Measurements from ENCODE around the gene SMAD6.

SMAD6 gene

DNA sequence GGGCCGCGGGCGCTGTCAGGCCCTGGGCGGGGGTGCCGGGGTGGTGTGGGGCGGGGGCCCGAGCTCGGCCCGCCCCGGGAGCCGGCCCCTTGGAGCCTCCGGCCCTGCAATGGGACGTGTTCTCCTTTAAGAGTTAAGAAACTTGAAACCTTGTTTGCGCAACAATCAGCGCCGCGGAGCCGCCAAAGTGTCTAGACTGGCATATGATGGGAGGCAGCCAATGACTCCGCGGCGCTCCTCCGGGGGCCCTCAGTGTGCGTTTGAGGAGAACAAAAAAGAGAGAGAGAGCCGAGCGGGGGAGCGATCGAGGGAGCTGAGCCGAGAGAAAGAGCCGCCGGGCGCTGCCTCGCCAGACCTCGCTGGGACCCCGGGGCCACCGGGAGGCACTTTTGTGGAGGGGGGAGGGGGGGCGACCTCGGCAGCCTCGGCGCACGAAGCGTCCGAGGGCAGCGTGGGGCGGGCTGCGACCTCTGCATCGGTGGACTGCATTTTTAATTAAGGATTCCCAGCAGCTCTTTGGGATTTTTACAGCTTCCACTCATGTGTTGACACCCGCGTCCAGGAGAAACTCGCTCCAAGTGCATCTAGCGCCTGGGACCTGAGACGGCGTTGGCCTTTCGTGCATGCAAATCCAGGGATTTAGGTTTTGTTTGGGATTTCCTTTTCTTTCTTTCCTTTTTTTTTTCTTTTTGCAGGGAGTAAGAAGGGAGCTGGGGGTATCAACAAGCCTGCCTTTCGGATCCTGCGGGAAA, at the start of gene SMAD6:
SMAD6 (plus strand) TSS at position 202 of the 752 bp plus-strand sequence. CDS start 1,023 bp downstream, outside the sequence.
- peak; percentile 92 for DNase-seq (ENCODE audit: low spot score)

DNA sequence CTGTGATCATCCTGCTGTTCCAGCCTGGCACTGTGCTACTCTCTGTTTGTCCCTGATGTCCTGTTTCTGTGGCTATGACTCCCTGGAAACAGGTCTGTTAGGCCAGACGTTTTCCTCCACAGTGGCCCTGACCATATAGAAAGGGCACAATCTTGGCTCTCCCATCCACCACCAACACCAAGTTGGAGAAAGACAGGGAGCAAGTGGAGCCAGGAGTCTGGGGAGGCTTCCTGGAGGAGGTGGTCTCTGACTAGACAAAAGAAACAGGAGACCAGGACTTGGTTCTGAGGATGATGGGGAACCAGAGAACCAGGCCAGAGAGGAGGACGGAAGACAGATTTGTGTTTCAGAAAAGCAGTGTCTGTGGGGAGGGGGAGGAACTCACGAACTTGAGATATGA, 49.2 kb upstream of the SMAD6 start:
- DNase-seq (ENCODE audit: low spot score) = no peak

DNA sequence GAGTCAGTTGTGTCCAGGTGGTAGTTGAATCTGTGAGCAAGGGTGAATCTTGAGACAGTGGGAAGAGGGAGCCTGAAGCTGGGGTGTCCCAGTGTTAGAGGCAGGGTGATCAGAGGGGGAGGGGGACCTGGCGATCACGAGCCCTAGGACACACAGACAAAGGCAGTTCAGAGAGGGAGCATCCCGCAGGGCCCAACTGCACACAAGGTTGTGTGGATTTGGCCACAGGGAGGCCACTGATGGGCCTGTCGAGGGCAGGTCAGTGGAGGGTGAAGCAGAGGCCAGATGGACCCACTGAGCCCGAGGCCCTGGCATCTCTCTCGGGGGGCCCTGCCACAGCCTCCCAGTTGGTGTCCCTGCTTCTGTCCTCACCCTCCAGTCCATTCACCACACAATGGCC, 48.6 kb upstream of the SMAD6 start:
- no peak for DNase-seq (ENCODE audit: low spot score)

DNA sequence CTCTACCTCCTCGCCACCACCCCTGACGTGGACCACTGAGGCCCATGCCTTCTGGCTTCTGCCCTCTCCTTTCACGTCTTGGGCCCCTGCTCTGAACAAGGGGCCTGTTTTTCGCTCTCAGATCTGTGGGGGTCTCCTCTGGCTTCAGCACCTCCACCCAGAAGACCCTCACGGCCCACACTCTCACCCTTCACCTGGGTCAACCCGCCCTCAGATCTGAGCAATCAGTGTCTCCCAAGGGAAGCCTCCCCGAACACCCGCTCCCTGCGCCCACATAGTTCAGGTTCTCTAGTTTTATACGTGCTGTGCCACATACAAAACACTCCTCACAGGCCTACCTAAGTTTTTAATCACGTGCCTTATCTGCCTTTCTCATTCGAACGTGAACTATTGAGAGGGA, 48.2 kb upstream of the SMAD6 start:
- DNase-seq (ENCODE audit: low spot score) = no peak

DNA sequence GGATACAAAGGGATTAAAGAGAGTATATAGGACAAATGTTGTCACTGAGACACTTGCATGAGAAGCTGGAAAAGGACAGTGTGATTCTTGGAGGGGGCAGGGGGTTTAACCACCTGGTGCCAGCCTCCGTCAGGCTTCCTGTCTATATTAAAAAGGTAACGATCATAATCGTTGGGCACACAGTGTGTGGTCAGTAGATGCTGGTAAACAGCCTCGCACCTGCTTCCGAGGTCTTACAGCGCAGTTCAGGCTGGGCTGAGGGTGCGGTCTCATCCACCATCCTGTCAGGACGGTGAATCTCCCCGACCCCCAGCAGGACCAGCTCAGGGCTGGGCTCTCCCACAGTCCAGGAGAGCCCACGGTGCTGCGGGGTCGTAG, 47.7 kb upstream of the SMAD6 start:
- DNase-seq (ENCODE audit: low spot score) = no peak

DNA sequence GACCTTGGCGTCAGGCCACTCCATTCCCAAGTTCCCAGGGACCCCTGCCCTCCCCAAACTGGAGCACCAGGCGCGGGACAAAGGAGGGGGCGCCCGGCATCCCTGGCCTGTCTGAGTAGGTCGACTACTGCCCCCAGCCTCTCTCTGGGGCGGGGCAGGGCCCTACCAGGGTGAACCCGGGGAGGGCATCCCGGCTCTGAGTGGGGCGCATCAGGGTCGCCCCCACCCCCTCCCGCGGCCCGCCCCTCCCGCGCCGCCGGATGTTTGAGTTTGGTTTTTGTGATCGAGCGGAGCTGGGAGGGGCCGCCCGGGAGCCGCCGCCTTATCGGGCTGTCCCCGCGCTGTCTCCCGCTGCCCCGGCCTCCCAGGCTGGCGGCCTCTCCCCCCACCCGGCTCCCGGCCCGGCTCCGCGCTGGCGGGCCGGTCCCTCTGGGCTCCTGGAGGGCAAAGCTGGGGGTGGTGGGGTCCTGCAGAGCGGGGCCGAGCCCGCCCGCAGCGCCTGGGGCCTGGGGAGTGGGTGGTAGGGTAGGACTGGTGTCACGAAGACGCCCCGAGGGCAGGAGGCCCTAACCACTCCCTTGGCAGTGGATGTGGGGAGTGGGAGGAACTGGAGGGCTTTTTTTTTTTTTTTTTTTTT, 47.2 kb upstream of the SMAD6 start:
- peak; percentile 62 for DNase-seq (ENCODE audit: low spot score)

DNA sequence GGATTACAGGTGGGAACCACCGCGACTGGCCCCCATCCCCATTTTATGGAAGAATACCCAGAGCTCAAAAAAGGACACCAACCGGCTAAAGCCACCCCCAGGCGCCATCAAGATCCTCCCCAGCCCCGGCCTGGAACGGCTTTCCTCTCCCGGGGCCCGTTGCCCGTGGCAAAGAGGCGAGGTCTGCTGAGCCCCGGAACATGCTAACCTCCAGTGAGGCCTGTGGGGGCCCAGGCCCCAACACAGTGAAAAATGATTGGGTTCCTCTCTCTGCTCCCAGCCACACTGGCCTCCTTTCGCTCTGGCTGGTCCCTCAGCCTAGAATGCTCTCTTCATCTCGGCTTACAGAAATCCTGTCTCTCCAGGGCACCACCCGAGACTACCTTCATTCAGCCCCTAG, 46.5 kb upstream of the SMAD6 start:
- DNase-seq (ENCODE audit: low spot score) = no peak

DNA sequence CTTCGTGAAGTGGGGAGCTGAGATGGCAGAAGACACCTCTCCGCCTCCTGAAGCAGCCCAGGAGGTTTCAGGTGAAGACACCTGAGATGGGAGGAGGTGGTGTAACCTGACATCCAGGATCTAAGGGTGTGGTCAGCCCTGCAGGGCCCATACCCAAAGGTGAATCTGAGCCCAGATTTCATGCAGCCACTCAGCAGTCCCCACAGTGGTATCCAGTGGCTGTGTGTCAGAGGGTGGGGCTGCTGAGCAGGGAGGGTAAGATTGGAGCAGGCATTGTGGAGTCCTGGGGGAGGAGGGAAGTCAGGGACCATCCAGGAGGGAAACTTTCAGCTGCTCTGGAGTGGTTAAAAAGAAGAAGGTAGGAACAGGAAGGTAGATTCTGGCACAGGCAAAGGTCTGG, 46.0 kb upstream of the SMAD6 start:
- DNase-seq (ENCODE audit: low spot score) = no peak

DNA sequence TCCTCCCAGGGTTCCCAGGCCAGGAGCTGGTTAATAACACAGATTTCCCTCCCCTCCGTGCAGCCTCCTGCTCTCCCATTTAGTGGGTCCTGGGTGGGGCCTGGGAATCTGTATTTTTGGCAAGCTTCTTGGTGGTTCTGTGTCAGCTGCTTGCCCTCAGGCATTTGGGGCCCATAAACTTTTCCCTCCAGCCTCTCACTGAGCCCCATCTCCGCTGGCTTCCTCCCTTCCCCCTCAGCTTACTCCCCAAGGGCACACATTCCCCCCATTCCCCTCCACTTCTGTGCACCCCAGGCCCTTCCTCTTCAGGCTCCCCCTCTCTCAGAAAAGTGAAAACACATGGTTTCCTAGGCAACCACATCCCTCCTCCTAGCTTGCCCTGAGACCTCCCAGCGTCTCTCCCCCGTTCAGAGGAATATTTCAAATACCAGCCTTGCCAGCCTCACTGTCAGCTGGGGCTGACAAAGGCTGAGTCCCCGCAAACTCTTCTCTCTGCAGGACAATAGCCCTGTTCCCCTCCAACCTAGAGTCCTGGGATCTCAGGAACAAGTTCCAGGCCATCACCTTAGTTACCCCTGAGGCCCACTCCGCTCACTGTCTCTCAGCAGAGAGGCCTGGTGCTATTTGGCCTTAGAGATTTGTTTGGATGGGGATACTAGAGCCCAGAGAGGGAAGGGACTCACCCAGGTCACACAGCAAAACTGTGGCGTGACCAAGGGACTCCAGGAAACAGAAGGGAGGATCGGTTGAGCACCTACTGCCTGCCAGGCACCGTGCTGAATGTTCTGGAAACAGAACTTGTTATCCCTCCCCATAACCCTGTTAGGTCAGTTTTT, 44.6 kb upstream of the SMAD6 start:
- no peak for DNase-seq (ENCODE audit: low spot score)

DNA sequence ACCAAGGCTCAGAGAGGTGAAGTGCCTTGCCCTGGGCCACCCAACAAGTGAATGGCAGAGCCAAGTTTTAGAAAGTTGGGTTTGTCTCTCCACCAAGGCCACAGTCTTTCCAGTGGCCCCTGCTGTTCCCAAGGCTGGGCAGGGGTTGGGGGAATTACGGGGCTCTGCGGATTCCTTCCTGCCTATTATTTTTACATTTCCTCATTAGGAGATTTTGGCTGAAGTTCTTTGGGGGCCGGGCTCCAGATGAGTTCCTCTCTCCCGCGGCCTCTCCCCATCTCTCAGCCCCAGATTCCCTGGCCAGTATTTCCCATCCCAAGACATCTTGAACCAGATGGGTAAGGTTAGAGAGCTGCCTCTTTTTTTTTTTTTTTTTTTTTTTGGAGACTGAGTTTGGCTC, 44.0 kb upstream of the SMAD6 start:
- no peak for DNase-seq (ENCODE audit: low spot score)

DNA sequence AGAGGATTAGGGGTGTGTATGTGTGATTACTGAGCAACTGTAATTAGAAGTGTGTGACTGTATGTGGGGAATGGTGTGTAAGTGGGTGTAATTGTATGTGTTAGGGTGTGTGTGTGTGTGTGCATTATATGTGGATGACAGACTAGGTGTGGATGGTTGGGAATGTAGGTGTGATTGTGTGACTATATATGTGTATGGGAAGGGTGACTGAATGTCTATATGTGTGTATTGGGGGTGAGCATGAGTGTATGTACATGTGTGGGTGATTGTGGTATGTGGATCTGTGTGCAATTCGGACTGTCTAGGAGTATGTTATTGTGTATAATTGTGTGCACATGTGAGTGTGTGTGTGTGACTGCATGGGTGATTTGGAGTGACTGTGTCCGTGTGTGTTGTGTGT, 43.2 kb upstream of the SMAD6 start:
- DNase-seq (ENCODE audit: low spot score) = no peak

DNA sequence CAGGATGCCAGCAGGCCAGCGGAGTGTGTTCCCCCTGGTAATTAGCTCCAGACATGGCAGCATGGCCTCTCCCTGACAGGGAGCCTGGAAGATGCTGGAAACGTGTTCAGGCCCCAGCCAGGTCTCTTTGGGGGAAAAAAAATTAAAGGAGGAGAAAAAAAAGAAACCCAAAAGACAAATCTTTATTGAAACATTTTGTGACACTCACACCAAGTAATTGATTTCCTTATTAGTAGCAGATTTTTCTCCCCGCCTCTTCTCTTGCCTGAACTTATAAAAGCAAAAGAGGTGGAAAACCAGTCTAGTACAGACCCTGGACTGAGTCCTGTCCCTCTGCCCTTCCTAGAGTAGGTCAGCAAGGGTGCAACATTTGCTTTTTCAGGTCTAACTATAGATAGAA, 42.7 kb upstream of the SMAD6 start:
- DNase-seq (ENCODE audit: low spot score) = no peak

DNA sequence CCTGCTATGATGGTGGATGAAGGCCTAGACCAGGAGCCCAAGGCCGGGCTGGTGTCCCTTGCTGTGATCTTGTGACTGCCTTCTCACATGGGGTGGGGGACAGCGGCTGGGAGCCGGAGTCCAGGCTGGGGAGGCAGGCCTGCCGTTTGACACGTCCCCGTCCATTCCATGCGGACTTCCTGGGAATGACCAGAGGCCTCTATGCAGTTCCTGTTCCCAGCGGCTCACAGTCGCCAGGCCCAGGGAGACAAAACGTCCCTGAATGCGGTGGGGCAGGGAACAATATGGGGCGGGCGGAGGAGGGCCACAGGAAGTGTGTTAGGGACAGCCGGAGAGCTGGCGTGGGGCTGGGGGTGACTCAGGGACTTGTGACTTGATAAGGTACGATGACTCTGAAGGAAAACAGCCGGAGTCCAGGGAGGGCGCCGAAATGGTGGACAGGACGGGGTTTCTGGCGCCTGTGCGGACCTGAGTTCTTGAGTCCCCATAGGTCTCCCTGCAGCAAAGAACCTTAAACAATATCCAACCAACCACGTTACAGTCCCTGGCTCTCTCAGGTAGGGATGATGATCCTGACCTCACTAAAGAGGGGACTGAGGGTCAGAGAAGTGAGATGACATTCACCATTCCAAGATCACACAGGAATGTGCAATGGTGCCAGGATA, 40.5 kb upstream of the SMAD6 start:
- no peak for DNase-seq (ENCODE audit: low spot score)

DNA sequence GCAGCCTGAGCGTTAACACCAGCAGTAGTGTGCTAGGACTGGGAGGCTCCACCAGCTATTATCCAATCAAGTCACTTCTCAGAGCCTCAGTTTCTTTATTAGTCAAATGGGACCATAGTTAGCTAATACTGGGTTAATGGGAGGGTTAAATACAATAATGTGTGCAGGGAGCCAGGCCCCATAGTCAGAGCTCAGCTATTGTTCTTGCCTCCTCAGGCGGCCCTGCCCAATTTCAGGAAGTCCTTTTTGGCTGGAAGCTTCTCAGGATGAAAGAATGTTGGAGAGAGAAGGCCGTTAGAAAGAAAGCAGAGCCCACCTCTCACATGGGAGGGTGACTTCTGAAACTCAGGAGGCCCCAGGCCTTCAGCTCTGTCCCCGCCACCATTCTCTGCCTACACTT, 39.5 kb upstream of the SMAD6 start:
- DNase-seq (ENCODE audit: low spot score) = no peak

DNA sequence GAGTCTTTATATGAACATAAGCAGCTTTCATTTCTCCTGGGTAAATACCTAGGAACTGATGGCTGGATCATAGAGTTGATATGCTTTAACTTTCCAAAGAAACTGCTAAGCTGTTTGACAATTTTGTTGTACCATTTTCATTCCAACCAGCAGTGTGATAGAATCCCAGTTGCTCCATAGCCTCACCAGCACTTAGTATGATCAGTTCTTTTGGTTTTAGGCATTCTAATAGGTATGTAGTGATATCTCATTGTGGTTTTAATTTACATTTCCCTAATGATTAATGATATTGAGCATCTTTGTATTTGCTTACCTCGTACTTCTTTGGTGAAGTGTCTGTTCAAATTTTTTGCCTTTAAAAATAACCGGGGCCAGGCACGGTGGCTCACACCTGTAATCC, 38.4 kb upstream of the SMAD6 start:
- DNase-seq (ENCODE audit: low spot score) = no peak

DNA sequence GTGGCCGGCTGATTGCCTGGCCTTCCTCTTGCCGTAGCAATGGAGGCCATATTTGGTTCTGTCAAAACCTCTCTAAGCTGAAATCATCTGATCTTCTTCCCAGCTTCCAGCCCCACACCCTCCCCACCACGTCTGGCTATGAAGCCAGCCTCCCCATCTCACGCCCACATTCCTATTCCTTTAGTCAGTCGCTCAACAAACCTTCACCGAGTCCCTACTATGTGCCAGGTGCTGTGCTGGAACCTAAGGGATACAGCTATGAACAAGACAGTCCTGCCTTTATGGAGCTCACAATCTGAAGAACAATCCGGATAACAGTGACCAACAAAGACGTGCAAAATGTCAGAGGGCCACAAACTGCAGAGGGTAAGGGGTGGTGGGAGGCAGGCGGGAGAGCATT, 31.9 kb upstream of the SMAD6 start:
- no peak for DNase-seq (ENCODE audit: low spot score)

DNA sequence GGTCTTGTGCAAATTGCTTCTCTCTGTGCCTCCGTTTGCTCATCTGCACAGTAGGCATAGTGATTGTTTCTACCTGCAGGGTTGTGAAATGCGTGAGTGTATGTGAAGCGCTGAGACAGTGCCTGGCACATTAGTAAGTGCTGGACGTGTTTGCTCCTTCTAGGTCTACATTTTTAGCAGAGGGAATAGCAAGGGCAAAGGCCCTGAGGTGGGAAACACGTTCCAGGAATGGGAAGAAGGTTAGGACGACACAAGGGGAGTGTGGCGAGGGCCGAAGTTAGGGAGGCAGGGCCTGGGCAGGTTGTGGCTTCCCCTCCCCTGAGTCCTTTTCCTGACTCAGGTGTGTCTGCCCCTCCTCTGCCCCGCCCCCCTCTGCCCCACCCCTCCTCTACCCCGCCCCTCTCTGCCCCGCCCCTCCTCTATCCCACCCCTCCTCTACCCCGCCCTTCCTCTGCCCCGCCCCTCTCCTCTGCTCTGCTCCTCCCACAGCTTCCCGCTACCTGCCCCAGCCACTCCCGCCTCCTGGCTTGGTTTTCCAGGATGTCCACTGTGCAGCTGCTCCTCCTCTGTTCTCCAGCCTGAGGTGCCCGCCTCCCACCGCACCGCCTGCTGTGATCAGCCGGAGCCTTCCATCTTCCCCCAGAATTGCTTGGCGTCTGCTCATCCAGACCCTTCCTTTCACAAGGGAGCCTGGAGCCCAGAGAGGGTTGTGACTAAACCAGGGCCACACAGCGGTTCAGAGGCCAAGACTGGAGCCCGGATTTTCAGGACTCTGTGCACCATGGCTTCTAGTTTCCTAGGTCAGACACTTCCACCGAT, 31.1 kb upstream of the SMAD6 start:
- no peak for DNase-seq (ENCODE audit: low spot score)

DNA sequence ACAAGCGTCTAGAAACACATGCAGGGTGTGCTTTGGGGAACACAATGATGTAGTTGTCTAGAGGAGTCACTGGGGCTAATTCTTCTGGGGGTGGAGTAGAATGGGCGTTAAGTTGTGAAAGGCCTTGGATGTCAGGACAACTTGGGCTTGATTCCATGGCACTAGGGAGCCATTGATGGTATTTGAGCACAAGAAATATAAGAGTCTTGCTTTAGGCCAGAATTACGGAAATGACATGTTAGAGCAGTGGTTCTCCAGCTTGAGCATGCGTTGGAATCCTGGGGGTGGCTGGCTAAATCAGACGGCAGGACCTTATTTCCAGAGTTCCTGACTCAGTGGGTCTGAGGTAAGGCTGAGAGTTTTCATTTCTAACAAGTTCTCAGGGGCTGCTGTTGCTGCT, 29.2 kb upstream of the SMAD6 start:
- no peak for DNase-seq (ENCODE audit: low spot score)

DNA sequence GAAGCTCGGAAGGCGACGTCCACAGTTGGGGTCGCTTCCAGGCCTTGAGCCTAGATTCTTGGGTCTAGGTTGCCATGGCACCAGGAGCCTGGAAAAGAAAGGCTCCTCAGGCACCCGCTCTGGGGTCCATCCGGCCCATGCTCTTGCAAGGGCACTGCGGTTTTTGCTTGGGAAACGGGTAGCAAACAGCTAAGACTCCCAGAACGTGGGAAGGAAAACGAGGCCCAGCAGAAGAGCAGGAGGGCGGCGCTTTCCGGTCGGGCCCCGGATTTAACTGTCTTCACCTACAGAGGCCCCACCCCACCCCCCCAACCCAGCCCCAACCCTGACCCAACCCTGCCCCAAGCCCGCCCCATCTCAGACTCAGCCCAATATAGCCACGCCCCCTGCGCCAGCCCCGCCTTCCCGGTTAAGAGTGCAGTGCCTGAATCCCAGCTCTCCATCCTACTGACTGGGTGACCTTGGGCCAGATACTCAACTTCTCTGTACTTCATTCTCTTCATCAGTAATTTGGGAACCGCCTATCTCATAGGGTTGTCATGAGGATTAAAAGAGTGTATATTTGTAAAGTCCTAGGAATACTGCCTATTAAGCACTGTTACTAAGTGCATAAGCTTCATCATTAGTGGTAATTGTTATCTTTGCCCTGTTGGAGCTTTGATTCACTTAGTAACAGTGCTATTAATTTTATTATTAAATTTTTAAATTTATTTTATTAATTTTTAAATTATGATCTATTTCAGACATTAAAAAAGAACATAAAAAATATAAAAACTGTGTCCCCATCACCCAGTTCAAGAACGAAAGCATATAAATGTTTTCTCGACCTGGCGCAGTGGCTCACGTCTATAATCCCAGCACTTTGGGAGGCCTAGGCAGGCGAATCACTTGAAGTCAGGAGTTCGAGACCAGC, 28.4 kb upstream of the SMAD6 start:
- peak; percentile 35 for DNase-seq (ENCODE audit: low spot score)

DNA sequence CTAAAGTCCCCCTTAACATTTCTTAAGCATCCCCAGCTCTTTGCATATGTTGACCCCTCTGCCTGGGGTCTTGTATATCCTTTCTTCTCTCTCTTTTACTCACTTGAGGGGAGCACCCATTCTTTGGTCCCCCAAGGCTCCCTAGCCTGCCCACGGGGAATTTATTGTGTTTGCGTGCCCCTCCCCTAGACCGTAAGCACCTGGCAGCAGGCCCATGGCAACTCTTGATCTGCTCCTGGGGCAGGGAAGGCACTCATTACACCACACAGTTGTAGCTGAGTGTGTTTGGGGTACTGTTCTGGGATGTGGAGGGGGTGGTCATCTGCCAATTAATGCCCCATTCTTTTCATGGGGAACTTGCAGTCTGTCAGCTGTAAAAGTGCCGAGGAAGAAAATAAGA, 27.3 kb upstream of the SMAD6 start:
- DNase-seq (ENCODE audit: low spot score) = no peak

DNA sequence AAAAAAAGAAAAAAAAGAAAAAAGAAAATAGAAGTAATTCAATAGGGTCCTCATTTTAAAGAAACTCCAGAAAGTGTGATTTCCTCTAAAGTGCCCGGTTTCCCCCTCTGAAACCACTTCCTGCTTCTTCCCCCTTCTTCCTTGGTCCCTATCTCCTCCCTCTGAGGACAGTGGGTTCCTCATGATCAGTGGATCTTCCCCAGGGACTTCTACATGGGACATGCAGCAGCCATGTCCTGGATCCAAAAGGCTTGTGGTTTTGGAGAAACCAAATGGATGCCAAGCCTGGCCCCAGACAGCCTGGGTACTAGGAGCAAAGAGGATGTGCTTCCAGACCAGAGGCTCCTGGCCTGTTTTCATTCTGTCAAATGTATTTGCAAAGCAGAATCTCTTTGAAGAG, 26.6 kb upstream of the SMAD6 start:
- DNase-seq (ENCODE audit: low spot score) = no peak

Data from GM03348 (cell line).